ENCODE results near the gene GH1. TPM values are rescaled to one million over a fixed set of nuclear protein-coding genes. Genes with fewer than 3 reads are reported as not detected.
"Not testable (repeated sequence)": the region's sequence is repeated elsewhere in the genome, so short reads cannot be mapped to it uniquely, and the experiment has no call there.

GH1 gene
- total RNA-seq, 1 donor from 2014 or later: not detected

GRCh38 chr17:63869491-63870291, 48.9 kb downstream of the GH1 start:
- DNase-seq (ENCODE audit: low spot score); ATAC-seq: not testable (repeated sequence)

Other genes starting within 250 kb of the GH1 start
- 5.8 TPM for gene LIMD2, start 218.7 kb downstream of the GH1 start, total RNA-seq
- gene STRADA, start 177.0 kb downstream of the GH1 start, total RNA-seq: 13.4 TPM
- gene CCDC47, start 145.2 kb downstream of the GH1 start, total RNA-seq: 65.2 TPM
- 33.6 TPM for gene DDX42, start 144.7 kb downstream of the GH1 start, total RNA-seq
- 67.0 TPM for gene PSMC5, start 91.4 kb downstream of the GH1 start, total RNA-seq
- gene FTSJ3, start 91.2 kb downstream of the GH1 start, total RNA-seq: 16.3 TPM
- gene SMARCD2, start 76.2 kb downstream of the GH1 start, total RNA-seq: 73.9 TPM
- not detected for gene CSH2, start 45.2 kb downstream of the GH1 start, total RNA-seq
- not detected for gene GH2, start 36.9 kb downstream of the GH1 start, total RNA-seq
- gene CSH1, start 22.3 kb downstream of the GH1 start, total RNA-seq: not detected
- not detected for gene CSHL1, start 7.6 kb downstream of the GH1 start, total RNA-seq
- 0.81 TPM for gene CD79B, start 13.5 kb upstream of the GH1 start, total RNA-seq
- gene SCN4A, start 54.1 kb upstream of the GH1 start, total RNA-seq: 0.10 TPM
- gene PRR29, start 79.5 kb upstream of the GH1 start, total RNA-seq: 0.18 TPM
- 5.3 TPM for gene ICAM2, start 101.8 kb upstream of the GH1 start, total RNA-seq
- gene ERN1, start 211.3 kb upstream of the GH1 start, total RNA-seq: 30.9 TPM